Measurements from ENCODE around the gene SLC25A34. TPM values are rescaled to one million over a fixed set of nuclear protein-coding genes. Genes with fewer than 3 reads are reported as not detected.
"Not testable (repeated sequence)": the region's sequence is repeated elsewhere in the genome, so short reads cannot be mapped to it uniquely, and the experiment has no call there.

The SLC25A34 gene
- total RNA-seq, 1 donor from 2014 or later = 0.25 TPM

DNA sequence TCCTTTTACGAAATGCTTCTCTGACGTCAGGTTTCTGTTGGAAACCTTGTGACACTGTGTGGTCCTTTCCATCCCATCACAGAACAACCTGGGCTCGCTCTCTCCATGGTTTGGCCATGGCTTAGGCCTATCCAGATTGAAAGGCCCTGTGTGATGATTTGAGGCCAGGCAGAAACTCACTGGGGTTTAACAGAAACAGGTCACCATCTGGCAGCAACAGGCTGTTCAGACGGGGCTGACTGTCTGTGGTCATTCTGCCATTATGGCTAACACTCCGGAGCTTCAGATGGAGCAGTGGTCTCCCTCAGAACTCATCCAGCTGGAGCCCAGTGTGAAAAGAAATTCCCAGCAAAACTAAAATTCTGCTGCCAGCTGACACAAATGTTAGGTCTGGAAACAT is 42.7 kb upstream of the SLC25A34 start:
- TF ChIP-seq, protein P1, sequence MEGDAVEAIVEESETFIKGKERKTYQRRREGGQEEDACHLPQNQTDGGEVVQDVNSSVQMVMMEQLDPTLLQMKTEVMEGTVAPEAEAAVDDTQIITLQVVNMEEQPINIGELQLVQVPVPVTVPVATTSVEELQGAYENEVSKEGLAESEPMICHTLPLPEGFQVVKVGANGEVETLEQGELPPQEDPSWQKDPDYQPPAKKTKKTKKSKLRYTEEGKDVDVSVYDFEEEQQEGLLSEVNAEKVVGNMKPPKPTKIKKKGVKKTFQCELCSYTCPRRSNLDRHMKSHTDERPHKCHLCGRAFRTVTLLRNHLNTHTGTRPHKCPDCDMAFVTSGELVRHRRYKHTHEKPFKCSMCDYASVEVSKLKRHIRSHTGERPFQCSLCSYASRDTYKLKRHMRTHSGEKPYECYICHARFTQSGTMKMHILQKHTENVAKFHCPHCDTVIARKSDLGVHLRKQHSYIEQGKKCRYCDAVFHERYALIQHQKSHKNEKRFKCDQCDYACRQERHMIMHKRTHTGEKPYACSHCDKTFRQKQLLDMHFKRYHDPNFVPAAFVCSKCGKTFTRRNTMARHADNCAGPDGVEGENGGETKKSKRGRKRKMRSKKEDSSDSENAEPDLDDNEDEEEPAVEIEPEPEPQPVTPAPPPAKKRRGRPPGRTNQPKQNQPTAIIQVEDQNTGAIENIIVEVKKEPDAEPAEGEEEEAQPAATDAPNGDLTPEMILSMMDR (IDR thresholded peaks at IDR 0.05; ENCODE audit: insufficient read depth, low read length, poor library complexity, severe bottlenecking) = no peak
- DNase-seq (ENCODE audit: low read depth) = no peak
- no peaks in the 10 kb centered on the region for H3K27me3 ChIP-seq (ENCODE audit: control insufficient read depth, insufficient read depth, low read length)
- peaks cover 3% of the 10 kb centered on the region for H3K36me3 ChIP-seq (ENCODE audit: control insufficient read depth, insufficient read depth, low read length)
- H3K4me3 ChIP-seq (ENCODE audit: low read depth, low read length) = no peak overlapping the region

- no peak overlapping the region for H3K4me3 ChIP-seq (ENCODE audit: low read depth, low read length)
- DNase-seq (ENCODE audit: low read depth) = no peak
- no peaks in the 10 kb centered on the region for H3K27me3 ChIP-seq (ENCODE audit: control insufficient read depth, insufficient read depth, low read length)
- TF ChIP-seq, protein P1 (IDR thresholded peaks at IDR 0.05; ENCODE audit: insufficient read depth, low read length, poor library complexity, severe bottlenecking) = no peak
- no peaks in the 10 kb centered on the region for H3K36me3 ChIP-seq (ENCODE audit: control insufficient read depth, insufficient read depth, low read length)
Measured at GRCh38 chr1:15696956-15697521, 39.0 kb upstream of the SLC25A34 start.

GRCh38 chr1:15698201-15698600 is 37.9 kb upstream of the SLC25A34 start:
- no peaks in the 10 kb centered on the region for H3K36me3 ChIP-seq (ENCODE audit: control insufficient read depth, insufficient read depth, low read length)
- TF ChIP-seq, protein P1 (IDR thresholded peaks at IDR 0.05; ENCODE audit: insufficient read depth, low read length, poor library complexity, severe bottlenecking) = no peak
- H3K27me3 ChIP-seq (ENCODE audit: control insufficient read depth, insufficient read depth, low read length) = no peaks in the 10 kb centered on the region
- no peak overlapping the region for H3K4me3 ChIP-seq (ENCODE audit: low read depth, low read length)
- no peak for DNase-seq (ENCODE audit: low read depth)

- H3K27me3 ChIP-seq (ENCODE audit: control insufficient read depth, insufficient read depth, low read length); H3K36me3 ChIP-seq (ENCODE audit: control insufficient read depth, insufficient read depth, low read length); DNase-seq (ENCODE audit: low read depth); H3K4me3 ChIP-seq (ENCODE audit: low read depth, low read length): not testable (repeated sequence)
Measured at GRCh38 chr1:15699321-15699720, 36.7 kb upstream of the SLC25A34 start.

DNA sequence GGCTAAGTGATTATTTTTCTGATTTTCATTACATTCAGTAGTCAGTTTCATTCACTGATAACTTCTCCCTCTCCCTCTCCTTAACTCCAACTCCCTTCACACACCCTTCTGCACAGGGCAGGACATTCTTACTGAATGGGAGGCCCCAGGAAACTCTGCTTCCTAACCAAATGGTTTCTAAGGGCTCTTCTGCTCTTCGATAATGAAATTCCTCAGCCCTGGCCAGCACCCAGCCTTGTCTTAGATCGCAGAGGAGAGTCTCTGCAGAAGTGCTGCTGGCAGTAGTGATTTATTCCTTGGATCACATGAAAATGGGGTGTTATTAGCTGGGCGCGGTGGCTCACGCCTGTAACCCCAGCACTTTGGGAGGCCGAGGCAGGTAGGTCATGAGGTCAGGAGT is 35.5 kb upstream of the SLC25A34 start:
- H3K27me3 ChIP-seq (ENCODE audit: control insufficient read depth, insufficient read depth, low read length) = no peaks in the 10 kb centered on the region
- H3K36me3 ChIP-seq (ENCODE audit: control insufficient read depth, insufficient read depth, low read length) = no peaks in the 10 kb centered on the region
- no peak overlapping the region for H3K4me3 ChIP-seq (ENCODE audit: low read depth, low read length)
- TF ChIP-seq, protein P1 (IDR thresholded peaks at IDR 0.05; ENCODE audit: insufficient read depth, low read length, poor library complexity, severe bottlenecking) = no peak
- DNase-seq (ENCODE audit: low read depth) = no peak

- Histone ChIP-seq H3K36me3 (ENCODE audit: control insufficient read depth, insufficient read depth, low read length) (no peaks in the 10 kb centered on the region), H3K27me3 (ENCODE audit: control insufficient read depth, insufficient read depth, low read length) (no peaks in the 10 kb centered on the region), H3K4me3 (ENCODE audit: low read depth, low read length) (no peak overlapping the region)
- DNase-seq (ENCODE audit: low read depth) = no peak
- TF ChIP-seq, protein P1 (IDR thresholded peaks at IDR 0.05; ENCODE audit: insufficient read depth, low read length, poor library complexity, severe bottlenecking) = no peak
Measured at GRCh38 chr1:15701784-15702183, 34.3 kb upstream of the SLC25A34 start.

Data from kidney epithelial cell (primary cell).